ENCODE data around the gene HABP2. TPM values are rescaled to one million over a fixed set of nuclear protein-coding genes. Genes with fewer than 3 reads are reported as not detected.
A peak's percentile ranks its signal among the peaks of the same experiment; 100 is the strongest.

The HABP2 gene
- total and polyA plus RNA-seq, 9 of the 15 experiments (the other 6 are each of a cell fraction or from before 2014, with no cell fraction given) = 0.09 TPM; not detected in 8

DNA sequence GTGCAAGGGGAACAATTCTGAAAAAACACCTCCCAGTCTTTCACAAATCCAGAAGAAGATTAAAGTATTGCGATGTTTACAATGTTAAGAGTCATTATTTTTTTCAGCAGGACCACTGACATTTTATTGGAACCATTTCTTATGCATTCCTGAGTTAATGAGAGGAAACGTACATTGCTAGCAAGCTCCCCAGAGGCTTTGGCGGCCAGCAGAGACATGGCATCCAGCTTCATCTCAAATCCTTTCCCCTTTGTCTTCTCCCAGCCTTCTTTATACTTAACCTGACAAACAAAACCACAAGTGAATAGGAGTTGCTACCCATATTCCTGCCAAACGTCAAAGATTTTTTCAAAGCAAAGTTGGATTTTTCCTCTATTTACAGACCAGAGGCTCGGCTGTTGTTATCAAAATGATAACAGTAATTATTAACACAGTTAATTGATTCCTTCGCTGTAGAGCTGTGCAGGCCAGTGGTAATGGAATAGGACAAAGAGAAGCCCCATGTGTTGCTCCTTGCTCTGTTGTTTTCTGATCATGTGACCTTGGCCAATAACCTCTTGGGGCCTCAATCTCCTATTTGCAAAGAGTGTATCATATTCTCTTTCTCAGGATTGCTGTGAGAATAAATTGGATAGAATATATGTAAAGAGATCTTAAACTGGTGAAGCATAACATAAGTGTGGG is 79.0 kb downstream of the HABP2 start:
- FAIRE-seq = no peak
- H3K4me2 ChIP-seq (ENCODE audit: insufficient read depth, low read length) = no peak overlapping the region
- in situ Hi-C loops (cut with MboI) = no loop called here

More for the DNA sequence above, 79.0 kb downstream of the HABP2 start:
- ATAC-seq (no peak), DNase-seq (ENCODE audit: extremely low read depth in 1 of 4, low spot score in 3 of 4) (no peak)
- H4K20me1 ChIP-seq (replicated peaks; ENCODE audit: control insufficient read depth, insufficient read depth, low read length) = no peaks in the 10 kb centered on the region
- H2AFZ ChIP-seq (ENCODE audit: low read depth, low read length) = no peak overlapping the region
- no peaks in the 10 kb centered on the region for H3K79me2 ChIP-seq (ENCODE audit: control insufficient read depth, insufficient read depth, low read length)
- no peak overlapping the region for H3K9ac ChIP-seq (ENCODE audit: insufficient read depth in 1 of 2, low read depth in 2 of 2, low read length in 2 of 2)
- H3K9me1 ChIP-seq (ENCODE audit: control insufficient read depth, insufficient read depth, low read length) = no peaks in the 10 kb centered on the region
- CTCF ChIA-PET (ENCODE audit: low intra/inter-chr PET ratio) = no interaction called here
- intact Hi-C loops (cut with micrococcal nuclease) = no loop called here
- no peak for TF ChIP-seq ZNF408 (CRISPR knock-in tag; IDR thresholded peaks at IDR 0.05; ENCODE audit: low read depth)
- peak; percentile 17; the same call in 1 of the 2 replicates for TF ChIP-seq TFE3 (CRISPR knock-in tag; IDR thresholded peaks at IDR 0.05)
- H3K4me3 ChIP-seq = no peak overlapping the region
- no peaks in the 10 kb centered on the region for H3K27me3 ChIP-seq (ENCODE audit: control insufficient read depth in 2 of 2, insufficient read depth in 2 of 2, low read length in 2 of 2)
- POLR2A ChIA-PET = no interaction called here
- no peaks in the 10 kb centered on the region for H3K9me3 ChIP-seq (replicated peaks; ENCODE audit: control insufficient read depth, insufficient read depth, low read depth, low read length)
- no peak overlapping the region for H3K27ac ChIP-seq (ENCODE audit: extremely low read depth, low read depth, low read length)
- 0% methylated on average over 6 of the region's 6 CpGs for WGBS (ENCODE audit: insufficient coverage, low coverage, missing lambda C conversion rate)
- BruUV-seq (replicated peaks) = no TSS peak
- H3K4me1 ChIP-seq (replicated peaks in 1 of 2; ENCODE audit: control insufficient read depth in 2 of 2, insufficient read depth in 2 of 2, low read length in 2 of 2) = no peaks in the 10 kb centered on the region
- no peaks in the 10 kb centered on the region for H3K36me3 ChIP-seq (ENCODE audit: control insufficient read depth, insufficient read depth, low read length)

Other genes starting within 250 kb of the HABP2 start
- gene NRAP, start 111.0 kb downstream of the HABP2 start, total RNA-seq (2014; rRNA removed) = not detected in 2 replicates
- gene NRAP, start 111.0 kb downstream of the HABP2 start, total RNA-seq (2014; rRNA removed; fragmentation: Illumina TruSeq; extraction: Trizol) = not detected in 2 replicates
- not detected in 2 replicates for gene NRAP, start 111.0 kb downstream of the HABP2 start, total RNA-seq (2015; rRNA removed; fragmentation: Illumina TruSeq; extraction: Trizol)
- not detected in 2 replicates for gene NRAP, start 111.0 kb downstream of the HABP2 start, total RNA-seq (2021)
- not detected in 2 replicates for gene NRAP, start 111.0 kb downstream of the HABP2 start, polyA plus RNA-seq (2011; rRNA removed)
- gene NRAP, start 111.0 kb downstream of the HABP2 start, polyA plus RNA-seq (2014; fragmentation: Illumina TruSeq; extraction: Trizol) = not detected in 2 replicates
- not detected for gene NRAP, start 111.0 kb downstream of the HABP2 start, polyA plus RNA-seq (2014; fragmentation: Nextera tagmentation; extraction: Ambion mirVana)
- gene NRAP, start 111.0 kb downstream of the HABP2 start, polyA plus RNA-seq (2014; rRNA removed) = not detected in 2 replicates
- gene CASP7, start 126.9 kb downstream of the HABP2 start, total RNA-seq (2014; rRNA removed) = 8.7 and 12.3 TPM in 2 replicates
- gene CASP7, start 126.9 kb downstream of the HABP2 start, total RNA-seq (2014; rRNA removed; fragmentation: Illumina TruSeq; extraction: Trizol) = 13.8 and 16.3 TPM in 2 replicates
- gene CASP7, start 126.9 kb downstream of the HABP2 start, total RNA-seq (2015; rRNA removed; fragmentation: Illumina TruSeq; extraction: Trizol) = 21.5 and 23.3 TPM in 2 replicates
- 9.0 and 9.2 TPM in 2 replicates for gene CASP7, start 126.9 kb downstream of the HABP2 start, total RNA-seq (2021)
- gene CASP7, start 126.9 kb downstream of the HABP2 start, polyA plus RNA-seq (2011; rRNA removed) = 1.4 and 2.2 TPM in 2 replicates
- 11.2 and 11.8 TPM in 2 replicates for gene CASP7, start 126.9 kb downstream of the HABP2 start, polyA plus RNA-seq (2014; fragmentation: Illumina TruSeq; extraction: Trizol)
- 10 to 100 TPM in 1 of 2 experiments, 1 to 10 TPM in 1; 8.1 to 13.8 TPM for gene CASP7, start 126.9 kb downstream of the HABP2 start, polyA plus RNA-seq (2014; fragmentation: Nextera tagmentation; extraction: Ambion mirVana)
- 8.9 TPM in 2 replicates for gene CASP7, start 126.9 kb downstream of the HABP2 start, polyA plus RNA-seq (2014; rRNA removed)
- gene PLEKHS1, start 198.6 kb downstream of the HABP2 start, total RNA-seq (2014; rRNA removed) = not detected in 2 replicates
- not detected in 2 replicates for gene PLEKHS1, start 198.6 kb downstream of the HABP2 start, total RNA-seq (2014; rRNA removed; fragmentation: Illumina TruSeq; extraction: Trizol)
- not detected in 2 replicates for gene PLEKHS1, start 198.6 kb downstream of the HABP2 start, total RNA-seq (2015; rRNA removed; fragmentation: Illumina TruSeq; extraction: Trizol)
- gene PLEKHS1, start 198.6 kb downstream of the HABP2 start, total RNA-seq (2021) = not detected in 2 replicates
- not detected in 2 replicates for gene PLEKHS1, start 198.6 kb downstream of the HABP2 start, polyA plus RNA-seq (2011; rRNA removed)
- not detected in 2 replicates for gene PLEKHS1, start 198.6 kb downstream of the HABP2 start, polyA plus RNA-seq (2014; fragmentation: Illumina TruSeq; extraction: Trizol)
- gene PLEKHS1, start 198.6 kb downstream of the HABP2 start, polyA plus RNA-seq (2014; fragmentation: Nextera tagmentation; extraction: Ambion mirVana) = not detected
- not detected in 2 replicates for gene PLEKHS1, start 198.6 kb downstream of the HABP2 start, polyA plus RNA-seq (2014; rRNA removed)